T-helper 2 cell (primary cell): ENCODE data around the gene DCC.

Experiments used
- DNase-seq, 5 experiments: peaks; one replicate each; pipeline versions ENCODE4 v3.0.0 to v3.0.0-alpha.2; 2012 to 2022
- total RNA-seq, 2 donors: gene quantifications; one replicate each; lab custom pipeline; 2026; lab: John Stamatoyannopoulos, UW

The DCC gene
- total RNA-seq = 0 reads per million in 2 donors

- DNase-seq = no peak
These were observed at the start of gene DCC for GRCh38 chr18:52339891-52340371. Gene DCC, plus strand, starts transcription at chr18:52340197. Its CDS starts 591 bp downstream, at chr18:52340788.

GRCh38 chr18:52310651-52311050 is 29.3 kb upstream of the DCC start:
- no peak for DNase-seq

GRCh38 chr18:52311331-52311730 is 28.7 kb upstream of the DCC start:
- no peak for DNase-seq

- no peak for DNase-seq
These were observed 27.7 kb upstream of the DCC start for GRCh38 chr18:52312346-52312745.

GRCh38 chr18:52313213-52313612 is 26.8 kb upstream of the DCC start:
- DNase-seq = no peak

- DNase-seq = no peak
These were observed 20.5 kb upstream of the DCC start for GRCh38 chr18:52319424-52319983.

- DNase-seq = no peak
These were observed 17.7 kb upstream of the DCC start for GRCh38 chr18:52322307-52322706.

GRCh38 chr18:52323802-52324201 is 16.2 kb upstream of the DCC start:
- DNase-seq = no peak

- no peak for DNase-seq
These were observed 14.0 kb upstream of the DCC start for GRCh38 chr18:52325997-52326396.

- no peak for DNase-seq
These were observed 6.1 kb upstream of the DCC start for GRCh38 chr18:52333860-52334259.

- DNase-seq = no peak
These were observed 5.7 kb upstream of the DCC start for GRCh38 chr18:52334307-52334706.

- DNase-seq = no peak
These were observed 5.1 kb upstream of the DCC start for GRCh38 chr18:52334896-52335295.

- DNase-seq = no peak
These were observed 2.7 kb upstream of the DCC start for GRCh38 chr18:52337276-52337675.

- no peak for DNase-seq
These were observed 557 bp downstream of the DCC start for GRCh38 chr18:52340406-52341102.

GRCh38 chr18:52341103-52341432 is 1.1 kb downstream of the DCC start:
- DNase-seq = no peak

GRCh38 chr18:52341608-52342381 is 1.8 kb downstream of the DCC start:
- DNase-seq = peak in 1 of 5 experiments; percentile 4

GRCh38 chr18:52342456-52342855 is 2.5 kb downstream of the DCC start:
- DNase-seq = no peak

- no peak for DNase-seq
These were observed 3.1 kb downstream of the DCC start for GRCh38 chr18:52343138-52343537.

- no peak for DNase-seq
These were observed 3.8 kb downstream of the DCC start for GRCh38 chr18:52343731-52344340.

- no peak for DNase-seq
These were observed 4.9 kb downstream of the DCC start for GRCh38 chr18:52344881-52345280.

GRCh38 chr18:52345428-52345827 is 5.4 kb downstream of the DCC start:
- no peak for DNase-seq

GRCh38 chr18:52348209-52348608 is 8.2 kb downstream of the DCC start:
- peak in 1 of 5 experiments; percentile 12 for DNase-seq

GRCh38 chr18:52349498-52349897 is 9.5 kb downstream of the DCC start:
- no peak for DNase-seq
